Measurements from ENCODE around the gene FUCA1. TPM values are rescaled to one million over a fixed set of nuclear protein-coding genes. Genes with fewer than 3 reads are reported as not detected.
"Not testable (repeated sequence)": the region's sequence is repeated elsewhere in the genome, so short reads cannot be mapped to it uniquely, and the experiment has no call there.

The FUCA1 gene
- total RNA-seq, 1 donor from 2014 or later = 11.4 TPM

DNA sequence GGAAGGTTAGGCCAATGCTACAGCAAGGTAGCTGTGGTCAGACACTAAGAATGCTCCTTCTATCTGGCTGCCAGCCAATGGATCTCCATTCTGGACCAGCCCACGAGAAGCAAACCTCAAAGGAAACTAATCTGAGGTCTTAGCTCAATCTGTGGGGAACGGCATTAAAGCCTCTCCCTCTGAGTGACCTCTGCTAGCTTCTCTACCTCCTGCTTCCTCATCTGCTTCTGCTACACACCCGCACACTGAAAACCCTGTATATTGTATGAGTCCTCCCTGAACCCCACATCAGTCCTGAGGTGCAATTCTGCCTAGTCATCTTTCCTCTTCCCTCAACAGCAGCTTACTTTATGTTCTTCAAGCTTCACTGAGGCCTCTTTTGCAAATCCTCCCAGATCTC, 60.6 kb downstream of the FUCA1 start:
- no peak overlapping the region for H3K4me3 ChIP-seq
- H3K4me1 ChIP-seq = peaks cover 18% of the 10 kb centered on the region
- H3K9me3 ChIP-seq (replicated peaks) = no peaks in the 10 kb centered on the region
- no peaks in the 10 kb centered on the region for H3K27me3 ChIP-seq (ENCODE audit: low read depth)
- H3K36me3 ChIP-seq = peaks cover 48% of the 10 kb centered on the region
- TF ChIP-seq CTCF (IDR thresholded peaks at IDR 0.05; ENCODE audit: borderline replicate concordance) = no peak
- H3K27ac ChIP-seq (replicated peaks) = no peak overlapping the region
- intact Hi-C loops (cut with micrococcal nuclease) = no loop called here
- no peak for DNase-seq

- Histone ChIP-seq H3K36me3 (peaks cover 37% of the 10 kb centered on the region), H3K27ac (replicated peaks) (no peak overlapping the region), H3K27me3 (ENCODE audit: low read depth) (no peaks in the 10 kb centered on the region), H3K4me3 (no peak overlapping the region), H3K4me1 (peaks cover 23% of the 10 kb centered on the region), H3K9me3 (replicated peaks) (no peaks in the 10 kb centered on the region)
- TF ChIP-seq CTCF (IDR thresholded peaks at IDR 0.05; ENCODE audit: borderline replicate concordance) = no peak
- no peak for DNase-seq
- intact Hi-C loops (cut with micrococcal nuclease) = no loop called here
These were observed 61.8 kb downstream of the FUCA1 start for GRCh38 chr1:23806280-23806679.

DNA sequence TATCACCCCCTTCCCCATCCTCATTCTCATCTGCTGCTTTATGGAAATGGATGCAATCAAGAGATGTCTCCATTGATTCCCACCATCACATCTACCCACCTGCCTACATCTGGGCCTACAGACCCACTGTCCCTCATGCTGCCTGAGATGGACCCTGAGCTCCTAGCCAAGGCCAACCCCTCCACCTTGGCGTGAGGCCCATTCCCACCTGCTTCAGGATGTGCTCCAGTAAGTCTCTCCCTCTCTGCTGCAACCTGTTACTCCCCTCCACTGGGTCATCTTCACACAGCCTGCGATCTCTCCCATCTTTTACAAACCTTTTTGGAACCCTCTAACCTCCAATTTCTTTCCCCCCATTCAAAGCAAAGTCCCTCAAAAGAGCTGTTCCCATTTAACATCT, 63.1 kb downstream of the FUCA1 start:
- Histone ChIP-seq H3K27ac (replicated peaks) (no peak overlapping the region), H3K36me3 (peaks cover 35% of the 10 kb centered on the region), H3K4me1 (peaks cover 24% of the 10 kb centered on the region), H3K27me3 (ENCODE audit: low read depth) (no peaks in the 10 kb centered on the region), H3K4me3 (no peak overlapping the region), H3K9me3 (replicated peaks) (no peaks in the 10 kb centered on the region)
- TF ChIP-seq CTCF (IDR thresholded peaks at IDR 0.05; ENCODE audit: borderline replicate concordance) = no peak
- intact Hi-C loops (cut with micrococcal nuclease) = no loop called here
- no peak for DNase-seq

- H3K27me3 ChIP-seq (ENCODE audit: low read depth) = no peaks in the 10 kb centered on the region
- H3K4me1 ChIP-seq = peaks cover 26% of the 10 kb centered on the region
- H3K4me3 ChIP-seq = no peak overlapping the region
- TF ChIP-seq CTCF (IDR thresholded peaks at IDR 0.05; ENCODE audit: borderline replicate concordance) = no peak
- H3K9me3 ChIP-seq (replicated peaks) = no peaks in the 10 kb centered on the region
- intact Hi-C loops (cut with micrococcal nuclease) = no loop called here
- H3K36me3 ChIP-seq = peaks cover 35% of the 10 kb centered on the region
- H3K27ac ChIP-seq (replicated peaks) = no peak overlapping the region
- DNase-seq = no peak
These were observed 63.8 kb downstream of the FUCA1 start for GRCh38 chr1:23804183-23804835.

DNA sequence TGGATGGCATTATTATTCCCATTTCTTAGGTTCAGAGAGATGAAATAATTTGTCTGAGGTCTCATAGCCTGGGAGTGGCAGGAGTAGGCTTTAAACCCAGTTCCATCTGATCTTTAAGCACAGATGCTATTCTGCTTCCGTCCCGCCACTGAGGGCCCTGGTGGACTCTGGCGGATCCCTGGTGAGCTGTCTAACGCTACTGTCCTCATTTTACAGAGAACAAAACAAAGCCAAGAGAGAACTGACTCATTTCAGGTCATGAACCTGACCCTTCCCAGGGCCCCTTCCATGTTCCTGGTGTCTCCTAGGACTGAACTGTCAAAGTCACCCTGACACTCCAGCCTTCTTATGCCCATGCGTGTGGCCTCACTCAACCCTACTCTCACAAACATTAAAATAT, 64.4 kb downstream of the FUCA1 start:
- peaks cover 32% of the 10 kb centered on the region for H3K4me1 ChIP-seq
- no peaks in the 10 kb centered on the region for H3K9me3 ChIP-seq (replicated peaks)
- peaks cover 35% of the 10 kb centered on the region for H3K36me3 ChIP-seq
- no peak overlapping the region for H3K4me3 ChIP-seq
- no peak for DNase-seq
- intact Hi-C loops (cut with micrococcal nuclease) = no loop called here
- no peaks in the 10 kb centered on the region for H3K27me3 ChIP-seq (ENCODE audit: low read depth)
- no peak for TF ChIP-seq CTCF (IDR thresholded peaks at IDR 0.05; ENCODE audit: borderline replicate concordance)
- H3K27ac ChIP-seq (replicated peaks) = no peak overlapping the region

- Histone ChIP-seq H3K4me1 (peaks cover 40% of the 10 kb centered on the region), H3K36me3 (peaks cover 30% of the 10 kb centered on the region)
- intact Hi-C loops (cut with micrococcal nuclease); H3K27ac ChIP-seq (replicated peaks); H3K9me3 ChIP-seq (replicated peaks); DNase-seq; H3K4me3 ChIP-seq; H3K27me3 ChIP-seq (ENCODE audit: low read depth): not testable (repeated sequence)
These were observed 65.2 kb downstream of the FUCA1 start for GRCh38 chr1:23802809-23803342.
